ENCODE measurements around the gene BLVRA.

DNA sequence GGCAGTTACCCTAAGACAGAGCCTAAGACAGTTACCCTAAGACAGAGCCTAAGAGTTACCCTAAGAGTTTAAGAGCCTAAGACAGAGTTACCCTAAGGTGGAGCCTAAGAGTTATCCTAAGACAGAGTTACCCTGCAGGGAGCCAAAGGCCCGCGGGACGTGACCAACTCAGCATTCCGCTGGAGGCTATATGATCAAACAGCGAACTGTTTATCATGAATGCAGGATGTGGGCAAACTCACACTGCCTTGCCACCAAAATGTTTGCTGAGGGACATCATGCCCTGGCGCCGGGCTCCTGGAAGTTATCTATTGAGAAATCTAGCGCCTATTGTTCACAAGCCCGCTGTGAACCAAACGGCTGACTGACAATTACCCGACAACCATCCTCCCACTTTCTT is 49.9 kb downstream of the BLVRA start:
- TF ChIP-seq, protein P1, sequence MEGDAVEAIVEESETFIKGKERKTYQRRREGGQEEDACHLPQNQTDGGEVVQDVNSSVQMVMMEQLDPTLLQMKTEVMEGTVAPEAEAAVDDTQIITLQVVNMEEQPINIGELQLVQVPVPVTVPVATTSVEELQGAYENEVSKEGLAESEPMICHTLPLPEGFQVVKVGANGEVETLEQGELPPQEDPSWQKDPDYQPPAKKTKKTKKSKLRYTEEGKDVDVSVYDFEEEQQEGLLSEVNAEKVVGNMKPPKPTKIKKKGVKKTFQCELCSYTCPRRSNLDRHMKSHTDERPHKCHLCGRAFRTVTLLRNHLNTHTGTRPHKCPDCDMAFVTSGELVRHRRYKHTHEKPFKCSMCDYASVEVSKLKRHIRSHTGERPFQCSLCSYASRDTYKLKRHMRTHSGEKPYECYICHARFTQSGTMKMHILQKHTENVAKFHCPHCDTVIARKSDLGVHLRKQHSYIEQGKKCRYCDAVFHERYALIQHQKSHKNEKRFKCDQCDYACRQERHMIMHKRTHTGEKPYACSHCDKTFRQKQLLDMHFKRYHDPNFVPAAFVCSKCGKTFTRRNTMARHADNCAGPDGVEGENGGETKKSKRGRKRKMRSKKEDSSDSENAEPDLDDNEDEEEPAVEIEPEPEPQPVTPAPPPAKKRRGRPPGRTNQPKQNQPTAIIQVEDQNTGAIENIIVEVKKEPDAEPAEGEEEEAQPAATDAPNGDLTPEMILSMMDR (IDR thresholded peaks at IDR 0.05; ENCODE audit: low read depth, low read length) = no peak
- no peak for TF ChIP-seq EZH2phosphoT487 (IDR thresholded peaks at IDR 0.05; ENCODE audit: low read depth)

All from OCI-LY3 (cell line).